ENCODE measurements around the gene OR5B3. TPM values are rescaled to one million over a fixed set of nuclear protein-coding genes. Genes with fewer than 3 reads are reported as not detected.

Gene OR5B3
- not detected in 2 replicates for total RNA-seq

DNA sequence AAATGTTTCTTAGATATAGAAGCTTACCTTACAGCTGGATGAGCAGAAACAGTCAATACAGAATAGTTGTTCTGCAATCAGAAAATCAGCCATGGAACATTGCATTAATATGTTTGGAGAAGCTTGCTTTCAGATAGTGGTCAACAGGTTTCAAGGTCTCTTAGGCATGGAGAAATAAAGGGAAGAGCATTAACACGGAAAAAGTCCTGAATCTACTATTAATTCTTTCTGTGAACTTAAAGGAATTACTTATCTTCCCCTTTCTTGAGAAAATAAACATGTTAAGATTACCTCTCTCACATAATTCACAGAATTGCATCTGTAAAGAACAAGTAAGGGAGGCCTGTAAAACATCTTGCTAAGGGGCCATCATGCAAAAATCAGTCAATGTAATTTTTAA, at the start of gene OR5B3:
Gene OR5B3, minus strand, starts transcription at position 101 of the 400 bp plus-strand sequence. CDS start 3,465 bp downstream, outside the sequence.

DNA sequence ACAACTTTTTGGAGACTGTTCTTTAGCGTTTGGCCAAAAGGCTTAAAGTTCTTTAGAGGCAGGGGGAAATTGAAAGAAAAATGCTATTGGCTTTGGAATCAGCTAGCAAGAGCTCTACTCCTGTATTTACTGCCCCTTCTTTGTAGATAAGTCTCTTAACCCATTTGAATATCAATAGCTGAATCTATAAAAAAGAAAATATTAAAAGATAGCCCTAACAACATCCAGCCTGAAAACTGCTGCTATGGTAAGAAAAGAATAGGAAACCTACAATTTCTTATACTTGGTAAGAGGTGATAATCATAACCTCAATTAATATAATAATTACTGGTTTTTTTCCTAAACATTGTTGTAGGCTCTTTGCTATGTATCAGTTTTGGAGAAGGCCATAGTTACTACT, 35.5 kb upstream of the OR5B3 start, which contains the start of gene OR5B12:
Gene OR5B12, minus strand, starts transcription at position 101 of the 400 bp plus-strand sequence. CDS start 2,085 bp downstream, outside the sequence.

GRCh38 chr11:58428021-58428420, 21.3 kb upstream of the OR5B3 start, which contains the start of gene OR5B2:
OR5B2 (minus strand) TSS chr11:58428121; CDS start chr11:58423261, 4,860 bp downstream.

DNA sequence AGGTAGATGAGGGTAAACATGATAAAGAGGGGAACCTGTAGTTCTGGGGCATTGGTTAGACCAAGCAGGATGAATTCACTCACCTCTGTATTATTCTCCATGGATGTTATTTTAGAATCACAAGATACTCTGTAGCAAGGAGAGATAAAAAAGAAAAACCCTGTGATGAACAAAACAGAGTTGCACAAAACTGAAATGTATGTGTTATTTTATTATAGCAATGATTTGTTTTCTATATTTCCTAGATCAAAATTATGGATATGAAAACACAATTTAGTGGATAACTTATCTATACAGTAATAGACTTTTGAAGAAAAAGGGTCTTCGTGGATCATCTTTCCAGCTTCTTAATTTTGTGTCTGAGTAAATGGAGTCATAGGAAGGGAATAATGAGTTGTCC, 47.7 kb downstream of the OR5B3 start, which contains the start of gene OR5B17:
Gene OR5B17, minus strand, starts transcription at position 101 of the 400 bp plus-strand sequence. Its CDS starts 0 bp downstream, at position 101.

Other genes with a start within 250 kb of the OR5B3 start
- not detected in 2 replicates for gene OR9Q2, start 217.8 kb downstream of the OR5B3 start, total RNA-seq
- gene OR1S2, start 202.7 kb downstream of the OR5B3 start, total RNA-seq = not detected in 2 replicates
- gene OR1S1, start 194.2 kb downstream of the OR5B3 start, total RNA-seq = not detected in 2 replicates
- not detected in 2 replicates for gene OR10Q1, start 178.0 kb downstream of the OR5B3 start, total RNA-seq
- gene OR10W1, start 138.6 kb downstream of the OR5B3 start, total RNA-seq = not detected in 2 replicates
- not detected in 2 replicates for gene OR5B17, start 47.8 kb downstream of the OR5B3 start, total RNA-seq
- not detected in 2 replicates for gene OR5B2, start 21.2 kb upstream of the OR5B3 start, total RNA-seq
- gene OR5B12, start 35.4 kb upstream of the OR5B3 start, total RNA-seq = not detected in 2 replicates
- not detected in 2 replicates for gene OR5B21, start 101.2 kb upstream of the OR5B3 start, total RNA-seq
- gene LPXN, start 169.0 kb upstream of the OR5B3 start, total RNA-seq = 11.0 and 15.1 TPM in 2 replicates
- 29.7 and 40.9 TPM in 2 replicates for gene ZFP91, start 172.2 kb upstream of the OR5B3 start, total RNA-seq
- 0.71 TPM in 1 of 2 replicates, not detected in the other for gene CNTF, start 215.8 kb upstream of the OR5B3 start, total RNA-seq

Measured in myometrial cell (primary cell).